HEK293 (cell line): Measurements from ENCODE around the gene GPR161.

Source experiments
- BCL11B ChIP-seq: fragments of 450-650 bp; formaldehyde crosslinking; IDR thresholded peaks from 2 replicates; pipeline ENCODE4 v1.5.1; 2016; ENCODE audit warnings: low read depth, missing biosample characterization, missing genetic modification characterization
- ZNF16 ChIP-seq: fragments of 450-650 bp; formaldehyde crosslinking; IDR thresholded peaks from 2 replicates; pipeline ENCODE4 v1.5.1; 2016; ENCODE audit warnings: low read depth, missing biosample characterization, missing genetic modification characterization
- ZNF292 ChIP-seq: fragments of 450-650 bp; formaldehyde crosslinking; IDR thresholded peaks from 2 replicates; pipeline ENCODE4 v1.5.1; 2016; ENCODE audit warnings: low read depth, missing biosample characterization, missing genetic modification characterization, borderline replicate concordance
- ZNF830 ChIP-seq: fragments of 450-650 bp; IDR thresholded peaks from 2 replicates; pipeline ENCODE4 v1.5.0; 2018; ENCODE audit warnings: missing biosample characterization, missing genetic modification characterization, low read depth, mild to moderate bottlenecking, moderate library complexity
- TF ChIP-seq, protein P1 (sequence below): fragments of 450-650 bp; formaldehyde crosslinking; IDR thresholded peaks from 2 replicates; pipeline ENCODE4 v1.5.1; 2016; ENCODE audit warnings: missing biosample characterization, missing genetic modification characterization

DNA sequence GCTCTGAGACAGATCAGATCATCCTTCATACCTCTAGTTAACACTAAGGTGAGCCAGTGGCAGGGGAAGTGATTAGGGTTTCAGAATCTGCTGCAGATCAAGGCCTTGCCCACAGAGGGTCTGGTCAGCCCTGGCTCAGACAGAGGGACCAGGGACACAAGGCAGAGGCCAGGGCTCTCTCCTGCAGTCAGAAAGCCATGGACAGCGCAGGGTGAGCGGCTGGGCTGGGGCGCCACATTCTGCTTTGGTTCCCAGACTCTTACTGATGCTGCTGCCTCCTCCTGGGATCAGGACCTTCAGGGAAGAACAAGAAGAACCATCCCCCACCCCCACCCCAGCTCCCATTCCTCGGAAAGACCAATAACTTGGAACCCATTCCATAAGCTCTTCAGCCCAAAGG, 43.1 kb downstream of the GPR161 start:
- TF ChIP-seq ZNF830 (tag by site-specific recombination) (no peak), ZNF16 (tag by site-specific recombination) (no peak), BCL11B (tag by site-specific recombination) (no peak), ZNF292 (tag by site-specific recombination) (no peak)
- TF ChIP-seq, protein P1, sequence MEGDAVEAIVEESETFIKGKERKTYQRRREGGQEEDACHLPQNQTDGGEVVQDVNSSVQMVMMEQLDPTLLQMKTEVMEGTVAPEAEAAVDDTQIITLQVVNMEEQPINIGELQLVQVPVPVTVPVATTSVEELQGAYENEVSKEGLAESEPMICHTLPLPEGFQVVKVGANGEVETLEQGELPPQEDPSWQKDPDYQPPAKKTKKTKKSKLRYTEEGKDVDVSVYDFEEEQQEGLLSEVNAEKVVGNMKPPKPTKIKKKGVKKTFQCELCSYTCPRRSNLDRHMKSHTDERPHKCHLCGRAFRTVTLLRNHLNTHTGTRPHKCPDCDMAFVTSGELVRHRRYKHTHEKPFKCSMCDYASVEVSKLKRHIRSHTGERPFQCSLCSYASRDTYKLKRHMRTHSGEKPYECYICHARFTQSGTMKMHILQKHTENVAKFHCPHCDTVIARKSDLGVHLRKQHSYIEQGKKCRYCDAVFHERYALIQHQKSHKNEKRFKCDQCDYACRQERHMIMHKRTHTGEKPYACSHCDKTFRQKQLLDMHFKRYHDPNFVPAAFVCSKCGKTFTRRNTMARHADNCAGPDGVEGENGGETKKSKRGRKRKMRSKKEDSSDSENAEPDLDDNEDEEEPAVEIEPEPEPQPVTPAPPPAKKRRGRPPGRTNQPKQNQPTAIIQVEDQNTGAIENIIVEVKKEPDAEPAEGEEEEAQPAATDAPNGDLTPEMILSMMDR (tag by site-specific recombination): no peak
